Trophoblast cell (in vitro differentiated cells and primary cell): ENCODE results near the gene PNMA6F.
"Not testable (repeated sequence)": the region's sequence is repeated elsewhere in the genome, so short reads cannot be mapped to it uniquely, and the experiment has no call there.

Source experiments
- DNase-seq, 2 donors: peaks; one replicate each; pipeline ENCODE4 v3.0.0-alpha.2; 2016
- H2AFZ ChIP-seq: 2 replicates; pipeline ENCODE4 v1.6.1; 2013; ENCODE audit warnings: low read length, moderate library complexity, mild to moderate bottlenecking; ENCODE audit not compliant: insufficient read depth, poor library complexity
- H2AK5ac ChIP-seq: 2 replicates; pipeline ENCODE4 v1.6.1; 2013; ENCODE audit warnings: mild to moderate bottlenecking, low read length
- H2BK120ac ChIP-seq: 2 replicates; pipeline ENCODE4 v1.6.1; 2013; ENCODE audit warnings: low read length, mild to moderate bottlenecking, moderate library complexity; ENCODE audit not compliant: insufficient read depth, poor library complexity
- H2BK12ac ChIP-seq: 2 replicates; pipeline ENCODE4 v1.6.1; 2013; ENCODE audit warnings: mild to moderate bottlenecking, low read length, moderate library complexity
- H2BK5ac ChIP-seq: 2 replicates; pipeline ENCODE4 v1.6.1; 2013; ENCODE audit warnings: low read length, low read depth, moderate library complexity, mild to moderate bottlenecking; ENCODE audit not compliant: poor library complexity
- H3K14ac ChIP-seq: 2 replicates; pipeline ENCODE4 v1.6.1; 2013; ENCODE audit warnings: mild to moderate bottlenecking, low read length
- H3K18ac ChIP-seq: 2 replicates; pipeline ENCODE4 v1.6.1; 2013; ENCODE audit warnings: mild to moderate bottlenecking, low read length
- H3K23ac ChIP-seq: 2 replicates; pipeline ENCODE4 v1.6.1; 2013; ENCODE audit warnings: low read length
- H3K27ac ChIP-seq: 2 replicates; pipeline ENCODE4 v1.5.1; 2013; ENCODE audit warnings: low read depth, mild to moderate bottlenecking, inconsistent platforms, low read length, moderate library complexity
- H3K27me3 ChIP-seq: 2 replicates; pipeline ENCODE4 v1.6.1; 2013; ENCODE audit warnings: inconsistent platforms, mild to moderate bottlenecking, low read length, moderate library complexity; ENCODE audit not compliant: insufficient read depth
- H3K36me3 ChIP-seq, 2 experiments: 1 replicate in 1 of 2; 2 replicates in 1 of 2; pipeline ENCODE4 v1.6.1; 2013; ENCODE audit warnings: low read length in 2 of 2, mild to moderate bottlenecking in 2 of 2, moderate library complexity in 1 of 2; ENCODE audit not compliant: insufficient read depth in 2 of 2, control insufficient read depth in 1 of 2
- H3K4ac ChIP-seq: 2 replicates; pipeline ENCODE4 v1.6.1; 2013; ENCODE audit warnings: low read depth, mild to moderate bottlenecking, low read length, moderate library complexity
- H3K4me1 ChIP-seq, 2 experiments: 1 replicate in 1 of 2; 2 replicates in 1 of 2; pipeline ENCODE4 v1.6.1; 2013; ENCODE audit warnings: low read length in 2 of 2, mild to moderate bottlenecking in 2 of 2, moderate library complexity in 1 of 2; ENCODE audit not compliant: insufficient read depth in 2 of 2, control insufficient read depth in 1 of 2
- H3K4me2 ChIP-seq: 2 replicates; pipeline ENCODE4 v1.6.1; 2013; ENCODE audit warnings: inconsistent platforms, mild to moderate bottlenecking, low read length, moderate library complexity
- H3K4me3 ChIP-seq: 2 replicates; pipeline ENCODE4 v1.5.1; 2013; ENCODE audit warnings: mild to moderate bottlenecking, low read depth, low read length, inconsistent platforms
- H3K79me1 ChIP-seq: one replicate; pipeline ENCODE4 v1.6.1; 2013; ENCODE audit warnings: low read length
- H3K79me2 ChIP-seq: 2 replicates; pipeline ENCODE4 v1.6.1; 2013; ENCODE audit warnings: low read length, mild to moderate bottlenecking; ENCODE audit not compliant: control insufficient read depth, insufficient read depth, poor library complexity
- H3K9ac ChIP-seq: 2 replicates; pipeline ENCODE4 v1.6.1; 2013; ENCODE audit warnings: mild to moderate bottlenecking, low read length
- H3K9me3 ChIP-seq: 2 replicates; pipeline ENCODE4 v1.6.1; 2013; ENCODE audit warnings: low read depth, mild to moderate bottlenecking, control low read depth, inconsistent platforms, low read length; ENCODE audit not compliant: insufficient read depth
- H4K12ac ChIP-seq: 2 replicates; pipeline ENCODE4 v1.6.1; 2013; ENCODE audit warnings: low read depth, mild to moderate bottlenecking, low read length, moderate library complexity
- H4K8ac ChIP-seq: 2 replicates; pipeline ENCODE4 v1.6.1; 2013; ENCODE audit warnings: low read depth, mild to moderate bottlenecking, low read length, moderate library complexity
- H4K91ac ChIP-seq: one replicate; pipeline ENCODE4 v1.6.1; 2013; ENCODE audit warnings: low read depth, mild to moderate bottlenecking, low read length, moderate library complexity
- WGBS: extraction: QIAGEN DNeasy Blood & Tissue Kit; methylation state at CpG from one replicate; pipeline ENCODE4 v1.1.7; 2013; ENCODE audit warnings: missing lambda C conversion rate; ENCODE audit not compliant: insufficient read length, insufficient coverage; ENCODE audit errors: extremely low coverage; 5-methylcytosine and 5-hydroxymethylcytosine counted together

Gene PNMA6F

DNA sequence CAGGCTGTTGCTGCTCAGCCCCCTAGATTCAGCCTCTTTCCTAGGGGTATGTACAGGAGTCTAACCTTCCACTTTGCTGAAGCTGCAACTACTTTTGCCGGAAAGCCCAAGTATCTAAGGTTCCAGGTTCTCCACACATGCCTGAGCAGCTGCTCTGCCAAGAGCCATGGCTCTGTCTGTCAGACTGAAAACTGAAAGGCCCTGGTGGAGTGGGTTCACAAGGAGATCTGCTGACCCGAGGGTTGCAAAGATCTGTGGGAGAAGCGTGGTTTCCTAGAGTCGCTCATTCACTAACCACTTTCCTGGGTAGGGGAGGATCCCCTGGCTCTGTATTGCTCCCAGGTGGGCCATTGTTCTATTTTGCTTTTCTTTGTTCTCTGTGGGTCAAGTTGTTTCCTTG lies 6.0 kb upstream of the PNMA6F start:
- no CpG with 5 or more reads among the region's 4 CpGs for WGBS
- Histone ChIP-seq H3K27ac (no peak overlapping the region), H3K18ac (no peak overlapping the region), H3K79me1 (no peaks in the 10 kb centered on the region), H3K4me2 (no peak overlapping the region), H4K8ac (no peak overlapping the region), H2BK120ac (no peak overlapping the region), H3K9me3 (no peaks in the 10 kb centered on the region), H2AK5ac (no peak overlapping the region), H3K9ac (no peak overlapping the region), H4K91ac (no peak overlapping the region), H3K4me3 (no peak overlapping the region), H2BK5ac (no peak overlapping the region), H3K23ac (no peak overlapping the region), H3K27me3 (no peaks in the 10 kb centered on the region), H3K14ac (no peak overlapping the region), H2BK12ac (no peak overlapping the region), H2AFZ (no peak overlapping the region), H3K36me3 (no peaks in the 10 kb centered on the region), H3K79me2 (no peaks in the 10 kb centered on the region), H4K12ac (no peak overlapping the region), H3K4me1 (no peaks in the 10 kb centered on the region), H3K4ac (no peak overlapping the region)
- DNase-seq = no peak

- H4K12ac ChIP-seq = no peak overlapping the region
- H2AK5ac ChIP-seq = no peak overlapping the region
- no peak overlapping the region for H3K4ac ChIP-seq
- no peak overlapping the region for H3K27ac ChIP-seq
- H4K91ac ChIP-seq = no peak overlapping the region
- H2BK5ac ChIP-seq = no peak overlapping the region
- no peaks in the 10 kb centered on the region for H3K9me3 ChIP-seq
- no peak overlapping the region for H2BK120ac ChIP-seq
- no peak overlapping the region for H2BK12ac ChIP-seq
- no peak overlapping the region for H3K4me2 ChIP-seq
- H3K4me1 ChIP-seq = no peaks in the 10 kb centered on the region
- H3K27me3 ChIP-seq = peaks cover 6% of the 10 kb centered on the region
- H3K18ac ChIP-seq = no peak overlapping the region
- WGBS = no CpG with 5 or more reads among the region's 13 CpGs
- no peak overlapping the region for H3K4me3 ChIP-seq
- no peaks in the 10 kb centered on the region for H3K79me1 ChIP-seq
- H3K23ac ChIP-seq = no peak overlapping the region
- H2AFZ ChIP-seq = no peak overlapping the region
- no peaks in the 10 kb centered on the region for H3K79me2 ChIP-seq
- no peaks in the 10 kb centered on the region for H3K36me3 ChIP-seq
- DNase-seq = no peak
- H3K14ac ChIP-seq = no peak overlapping the region
- H3K9ac ChIP-seq = no peak overlapping the region
- H4K8ac ChIP-seq = no peak overlapping the region
These were observed 897 bp downstream of the PNMA6F start for GRCh38 chrX:153320555-153321184.

- no CpG with 5 or more reads among the region's 1 CpG for WGBS
- not testable (repeated sequence) for H3K4me3 ChIP-seq, H2BK120ac ChIP-seq, H3K27ac ChIP-seq, H3K27me3 ChIP-seq, H4K91ac ChIP-seq, H2AK5ac ChIP-seq, H4K12ac ChIP-seq, H2BK5ac ChIP-seq, H2AFZ ChIP-seq, H2BK12ac ChIP-seq, H3K4me2 ChIP-seq, H4K8ac ChIP-seq, H3K9me3 ChIP-seq, H3K4me1 ChIP-seq, H3K79me2 ChIP-seq, H3K36me3 ChIP-seq, H3K4ac ChIP-seq, H3K9ac ChIP-seq, DNase-seq, H3K18ac ChIP-seq, H3K14ac ChIP-seq, H3K79me1 ChIP-seq, H3K23ac ChIP-seq
These were observed 1.5 kb downstream of the PNMA6F start for GRCh38 chrX:153320047-153320443.

GRCh38 chrX:153319295-153320046 lies 2.1 kb downstream of the PNMA6F start:
- no peak overlapping the region for H3K4ac ChIP-seq
- no peaks in the 10 kb centered on the region for H3K36me3 ChIP-seq
- H3K4me2 ChIP-seq = no peak overlapping the region
- H3K4me1 ChIP-seq = no peaks in the 10 kb centered on the region
- no peak overlapping the region for H2BK12ac ChIP-seq
- no peak overlapping the region for H3K18ac ChIP-seq
- no peak overlapping the region for H3K9ac ChIP-seq
- no peak for DNase-seq
- no peak overlapping the region for H3K23ac ChIP-seq
- H3K79me1 ChIP-seq = no peaks in the 10 kb centered on the region
- H3K9me3 ChIP-seq = no peaks in the 10 kb centered on the region
- no peak overlapping the region for H2AK5ac ChIP-seq
- H2AFZ ChIP-seq = no peak overlapping the region
- peaks cover 6% of the 10 kb centered on the region for H3K27me3 ChIP-seq
- no peak overlapping the region for H2BK5ac ChIP-seq
- no peaks in the 10 kb centered on the region for H3K79me2 ChIP-seq
- no peak overlapping the region for H3K14ac ChIP-seq
- no peak overlapping the region for H3K27ac ChIP-seq
- no peak overlapping the region for H3K4me3 ChIP-seq
- H4K91ac ChIP-seq = no peak overlapping the region
- H2BK120ac ChIP-seq = no peak overlapping the region
- H4K12ac ChIP-seq = no peak overlapping the region
- WGBS = no CpG with 5 or more reads among the region's 33 CpGs
- H4K8ac ChIP-seq = no peak overlapping the region
